Cardiac muscle cell (in vitro differentiated cells and primary cell): ENCODE data around the gene LAG3. TPM values are rescaled to one million over a fixed set of nuclear protein-coding genes. Genes with fewer than 3 reads are reported as not detected.
A peak's percentile ranks its signal among the peaks of the same experiment; 100 is the strongest.

Source experiments
- DNase-seq, 2 donors: peaks; one replicate each; pipeline versions ENCODE4 v3.0.0 to v3.0.0-alpha.2; 2010 to 2017; ENCODE audit warnings: low read depth in 1 of 2, low spot score in 1 of 2
- H3K27ac ChIP-seq: fragments of 200-600 bp; sonication (generic); 2 replicates; pipeline ENCODE4 v1.5.1; 2016
- H3K27me3 ChIP-seq: fragments of 200-600 bp; sonication (generic); 2 replicates; pipeline ENCODE4 v1.6.0; 2016; ENCODE audit warnings: control low read depth
- H3K36me3 ChIP-seq: fragments of 200-600 bp; sonication (generic); 2 replicates; pipeline ENCODE4 v1.5.1; 2016; ENCODE audit warnings: control low read depth
- H3K4me1 ChIP-seq: fragments of 200-600 bp; sonication (generic); 2 replicates; pipeline ENCODE4 v1.8.1; 2017; ENCODE audit warnings: low read depth, mild to moderate bottlenecking, mixed run types
- H3K4me3 ChIP-seq: fragments of 200-600 bp; sonication (generic); 2 replicates; pipeline ENCODE4 v1.5.1; 2016; ENCODE audit warnings: mild to moderate bottlenecking
- H3K9me3 ChIP-seq: fragments of 200-600 bp; sonication (generic); 2 replicates; pipeline ENCODE4 v1.5.1; 2017; ENCODE audit warnings: low read depth, mild to moderate bottlenecking, control low read depth
- CTCF ChIP-seq: IDR thresholded peaks from 2 replicates; pipeline ENCODE4 v1.5.1; 2012; ENCODE audit warnings: low read depth, mild to moderate bottlenecking, low read length
- polyA plus RNA-seq: library from polyadenylated mRNA; unstranded; fragments of >200 nt; fragmentation: Nextera tagmentation; extraction: Ambion mirVana; gene quantifications from 2 replicates; pipeline ENCODE4 v1.2.1, GENCODE V29; 2016
- total RNA-seq: library from RNA; depleted of rRNA; stranded (reverse); fragments of >200 nt; gene quantifications from 2 replicates; pipeline ENCODE4 v1.2.3, GENCODE V29; 2016

The LAG3 gene
- total and polyA plus RNA-seq, 2 experiments from 2014 or later: 0.15 TPM; not detected in 1

- Histone ChIP-seq H3K9me3 (no peaks in the 10 kb centered on the region), H3K27ac (peak within 1 kb of the TSS; percentile 70), H3K27me3 (no peaks in the 10 kb centered on the region), H3K4me3 (peak within 1 kb of the TSS; percentile 47), H3K4me1 (peaks cover 27% of the 10 kb centered on the region), H3K36me3 (no peaks in the 10 kb centered on the region)
- TF ChIP-seq CTCF: no peak
- peak; percentile 75 to 86 for DNase-seq
Observed at GRCh38 chr12:6821591-6822425, 49.5 kb downstream of the LAG3 start, which contains the start of gene GPR162. GPR162 (plus strand) TSS chr12:6821821; CDS start chr12:6823899, 2,078 bp downstream.

DNA sequence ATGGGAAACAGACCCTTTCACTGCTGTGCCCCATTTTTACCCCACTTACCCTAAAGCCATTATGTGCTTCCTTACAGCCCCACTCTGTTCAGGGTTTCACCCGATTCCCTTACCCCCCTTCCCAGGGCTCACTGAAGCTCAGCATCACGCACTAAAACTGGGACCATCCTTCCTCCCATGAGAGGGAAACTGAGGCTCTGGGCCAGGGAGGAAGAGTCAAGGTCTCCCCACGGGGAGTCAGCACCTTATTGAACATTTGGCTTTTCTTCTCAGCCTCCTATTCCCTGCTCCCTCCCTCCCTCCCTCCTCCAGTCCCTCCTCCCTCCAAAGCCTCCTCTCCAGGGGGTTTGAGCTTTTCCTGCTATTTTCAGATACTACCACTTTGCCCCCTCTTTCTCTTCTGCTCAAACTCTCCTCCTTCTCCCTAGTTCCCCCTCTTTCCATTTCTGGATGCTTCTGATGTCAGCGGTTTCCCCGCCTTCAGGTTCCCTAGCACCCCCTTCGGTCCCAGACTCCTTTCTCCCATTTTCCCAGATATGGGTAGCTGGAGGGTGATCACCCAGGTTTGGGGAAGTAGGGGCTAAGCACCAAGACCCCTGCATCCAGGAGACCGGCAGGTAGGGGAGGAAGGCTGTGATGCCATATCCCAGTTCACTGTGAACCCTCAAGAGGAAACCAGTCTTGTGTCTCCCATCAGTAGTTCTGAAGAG lies 50.3 kb downstream of the LAG3 start:
- no peak for DNase-seq
- Histone ChIP-seq H3K4me3 (peak overlapping the region; percentile 47), H3K4me1 (peaks cover 32% of the 10 kb centered on the region), H3K27me3 (no peaks in the 10 kb centered on the region), H3K27ac (no peak overlapping the region), H3K9me3 (no peaks in the 10 kb centered on the region), H3K36me3 (no peaks in the 10 kb centered on the region)
- TF ChIP-seq CTCF: no peak

DNA sequence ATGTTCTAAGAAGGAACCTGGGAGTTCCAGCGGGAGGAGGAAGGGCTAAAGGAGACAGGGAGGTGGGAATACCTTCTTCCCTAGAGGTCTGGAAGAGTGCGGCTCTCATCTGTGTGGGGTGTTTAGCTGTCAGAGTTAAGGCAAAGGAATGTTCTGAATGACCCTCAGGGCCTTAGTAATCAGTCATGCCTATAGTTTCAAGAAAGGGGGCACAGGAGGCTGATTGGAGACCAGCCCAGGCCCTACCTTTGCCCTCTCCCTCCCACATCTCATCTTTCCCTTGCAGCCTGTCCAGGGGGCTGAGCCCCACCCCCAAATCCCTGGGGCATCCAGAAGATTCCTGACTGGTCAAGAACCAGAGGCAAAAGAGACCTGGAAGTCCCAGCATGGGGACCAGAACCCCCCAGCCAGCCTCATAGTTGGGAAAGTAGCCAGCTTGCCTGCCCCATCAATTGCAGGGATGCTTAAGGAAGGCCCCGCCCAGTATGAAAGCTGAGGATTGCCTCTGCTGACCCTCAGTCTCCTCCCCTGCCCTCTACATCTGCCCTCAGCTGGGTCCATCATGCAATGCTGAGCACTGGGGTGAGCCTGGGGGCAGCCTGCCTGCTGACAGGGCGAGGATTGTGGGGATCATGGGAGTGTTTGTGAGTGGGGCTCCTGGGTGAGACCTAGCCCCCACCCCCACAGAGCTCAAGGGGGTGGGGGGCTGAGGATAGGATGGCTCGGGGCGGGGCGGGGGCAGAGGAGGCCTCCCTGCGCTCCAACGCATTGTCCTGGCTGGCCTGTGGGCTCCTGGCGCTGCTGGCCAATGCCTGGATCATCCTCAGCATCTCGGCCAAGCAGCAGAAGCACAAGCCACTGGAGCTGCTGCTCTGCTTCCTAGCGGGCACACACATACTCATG lies 51.1 kb downstream of the LAG3 start:
- TF ChIP-seq CTCF: no peak
- peaks cover 29% of the 10 kb centered on the region for H3K4me1 ChIP-seq
- H3K4me3 ChIP-seq: no peak overlapping the region
- no peak overlapping the region for H3K27ac ChIP-seq
- no peaks in the 10 kb centered on the region for H3K27me3 ChIP-seq
- no peaks in the 10 kb centered on the region for H3K36me3 ChIP-seq
- no peak for DNase-seq
- H3K9me3 ChIP-seq: no peaks in the 10 kb centered on the region

- H3K27ac ChIP-seq: no peak overlapping the region
- no peak overlapping the region for H3K4me3 ChIP-seq
- peaks cover 29% of the 10 kb centered on the region for H3K4me1 ChIP-seq
- no peaks in the 10 kb centered on the region for H3K27me3 ChIP-seq
- DNase-seq: no peak
- no peaks in the 10 kb centered on the region for H3K36me3 ChIP-seq
- TF ChIP-seq CTCF: no peak
- H3K9me3 ChIP-seq: no peaks in the 10 kb centered on the region
Observed at GRCh38 chr12:6824085-6824775, 51.9 kb downstream of the LAG3 start.

DNA sequence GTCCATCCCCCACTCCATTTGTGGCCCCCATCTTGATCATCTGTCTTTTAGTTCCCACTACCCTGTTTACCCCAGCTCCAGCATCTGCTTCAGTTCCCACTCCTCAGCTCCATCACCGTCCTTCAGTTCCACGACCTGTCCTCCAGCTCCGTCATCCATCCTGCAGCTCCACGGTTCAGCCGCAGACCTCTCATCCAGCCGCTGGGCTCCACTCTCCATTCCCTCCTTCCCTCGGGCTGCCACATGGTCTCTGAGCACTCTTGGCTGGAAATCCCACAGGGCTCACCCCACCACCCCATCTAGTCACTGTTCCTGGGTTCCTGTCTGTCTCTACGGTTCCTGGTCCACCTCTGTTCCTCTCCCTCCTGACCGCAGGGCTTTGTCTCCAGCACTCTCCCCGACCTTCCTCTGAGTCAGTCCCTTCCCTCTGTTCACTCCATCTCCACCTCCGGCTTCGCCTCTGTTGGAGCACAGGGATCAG lies 52.6 kb downstream of the LAG3 start:
- no peak overlapping the region for H3K4me3 ChIP-seq
- DNase-seq: peak in 1 of 2 donors; percentile 37
- H3K36me3 ChIP-seq: no peaks in the 10 kb centered on the region
- no peak for TF ChIP-seq CTCF
- H3K27ac ChIP-seq: no peak overlapping the region
- no peaks in the 10 kb centered on the region for H3K9me3 ChIP-seq
- no peaks in the 10 kb centered on the region for H3K27me3 ChIP-seq
- peaks cover 29% of the 10 kb centered on the region for H3K4me1 ChIP-seq
